Fibroblast of lung (primary cell): ENCODE results near the gene NRAP.

Experiments
- EZH2 ChIP-seq: IDR thresholded peaks from 2 replicates; pipeline ENCODE4 v1.5.1; 2012; ENCODE audit warnings: low read length, control low read depth, mild to moderate bottlenecking; ENCODE audit errors: missing control alignments
- TF ChIP-seq, protein P1 (sequence below), 2 donors: IDR thresholded peaks in 1 of 2; conservative IDR thresholded peaks in 1 of 2; 1 replicate in 1 of 2; 2 replicates in 1 of 2; pipeline ENCODE4 v1.5.1; 2011 to 2012; ENCODE audit warnings: low read length in 2 of 2, control low read depth in 1 of 2, inconsistent platforms in 1 of 2, low read depth in 1 of 2, mild to moderate bottlenecking in 1 of 2

GRCh38 chr10:113609704-113610108 is 54.1 kb downstream of the NRAP start:
- TF ChIP-seq, protein P1, sequence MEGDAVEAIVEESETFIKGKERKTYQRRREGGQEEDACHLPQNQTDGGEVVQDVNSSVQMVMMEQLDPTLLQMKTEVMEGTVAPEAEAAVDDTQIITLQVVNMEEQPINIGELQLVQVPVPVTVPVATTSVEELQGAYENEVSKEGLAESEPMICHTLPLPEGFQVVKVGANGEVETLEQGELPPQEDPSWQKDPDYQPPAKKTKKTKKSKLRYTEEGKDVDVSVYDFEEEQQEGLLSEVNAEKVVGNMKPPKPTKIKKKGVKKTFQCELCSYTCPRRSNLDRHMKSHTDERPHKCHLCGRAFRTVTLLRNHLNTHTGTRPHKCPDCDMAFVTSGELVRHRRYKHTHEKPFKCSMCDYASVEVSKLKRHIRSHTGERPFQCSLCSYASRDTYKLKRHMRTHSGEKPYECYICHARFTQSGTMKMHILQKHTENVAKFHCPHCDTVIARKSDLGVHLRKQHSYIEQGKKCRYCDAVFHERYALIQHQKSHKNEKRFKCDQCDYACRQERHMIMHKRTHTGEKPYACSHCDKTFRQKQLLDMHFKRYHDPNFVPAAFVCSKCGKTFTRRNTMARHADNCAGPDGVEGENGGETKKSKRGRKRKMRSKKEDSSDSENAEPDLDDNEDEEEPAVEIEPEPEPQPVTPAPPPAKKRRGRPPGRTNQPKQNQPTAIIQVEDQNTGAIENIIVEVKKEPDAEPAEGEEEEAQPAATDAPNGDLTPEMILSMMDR (conservative IDR thresholded peaks at IDR 0.05 in 1 of 2, IDR thresholded peaks at IDR 0.05 in 1 of 2; ENCODE audit: low read depth in 1 of 2, low read length in 2 of 2) = no peak
- no peak for TF ChIP-seq EZH2
